ENCODE results near the gene SUB1. TPM values are rescaled to one million over a fixed set of nuclear protein-coding genes. Genes with fewer than 3 reads are reported as not detected.
A peak's percentile ranks its signal among the peaks of the same experiment; 100 is the strongest.

Gene SUB1
- total and polyA plus RNA-seq, 2 donors (not counting 3 experiments of a cell fraction or from before 2014, with no cell fraction given), result 60.1 to 252 TPM

DNA sequence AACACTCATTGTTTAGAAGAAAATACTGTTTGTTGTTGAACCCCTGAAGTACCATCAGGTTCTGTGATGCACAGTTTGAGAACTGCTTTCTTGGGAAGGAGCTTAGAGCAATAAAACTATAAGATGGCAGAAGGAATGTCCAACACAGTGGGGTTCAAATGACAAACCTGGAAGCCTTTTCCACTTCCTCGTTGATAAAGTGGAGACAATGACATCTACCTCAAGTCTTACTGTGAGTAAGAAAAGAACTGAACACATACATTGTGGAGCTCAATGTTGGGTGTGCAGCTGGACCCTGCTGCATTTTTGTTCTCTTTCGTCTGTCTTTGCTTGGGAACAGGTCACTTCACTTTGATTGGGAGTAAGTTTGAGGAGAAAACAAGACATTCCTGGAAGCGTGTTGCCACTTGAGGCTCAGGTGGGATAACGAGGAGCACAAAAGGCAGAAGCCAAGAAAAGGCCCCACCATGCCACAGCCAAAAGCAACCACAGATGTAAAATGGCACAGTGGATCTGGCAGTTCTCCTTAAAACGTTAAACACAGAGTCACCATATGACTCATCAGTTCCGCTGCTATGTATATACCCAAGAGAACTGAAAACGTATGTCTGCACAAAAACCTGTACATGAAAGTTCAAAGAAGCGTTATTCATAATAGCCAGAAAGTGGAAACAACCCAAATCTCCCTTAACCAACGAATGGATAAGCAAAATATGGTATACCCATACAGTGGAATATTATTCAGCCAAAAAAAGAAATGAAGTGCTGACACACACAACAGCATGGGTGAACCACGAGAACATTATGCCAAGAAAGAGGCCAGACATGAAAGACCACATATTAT lies 42.9 kb upstream of the SUB1 start:
- Histone ChIP-seq H4K20me1 (replicated peaks; ENCODE audit: control insufficient read depth, extremely low read depth, insufficient read depth, low read length) (no peaks in the 10 kb centered on the region), H3K4me2 (ENCODE audit: insufficient read depth, low read length) (no peak overlapping the region), H3K9ac (replicated peaks; ENCODE audit: extremely low read depth, insufficient read depth, low read length) (no peak overlapping the region), H3K4me3 (replicated peaks in 1 of 3; ENCODE audit: insufficient read depth in 1 of 3, low read depth in 1 of 3, low read length in 3 of 3) (no peak overlapping the region), H3K36me3 (ENCODE audit: control insufficient read depth in 2 of 2, extremely low read depth in 1 of 2, insufficient read depth in 2 of 2, low read length in 2 of 2) (no peaks in the 10 kb centered on the region), H3K79me2 (ENCODE audit: control insufficient read depth, insufficient read depth, low read length) (no peaks in the 10 kb centered on the region), H3K9me1 (replicated peaks; ENCODE audit: control insufficient read depth, extremely low read depth, insufficient read depth, low read length) (no peaks in the 10 kb centered on the region), H3K4me1 (ENCODE audit: control insufficient read depth, extremely low read depth, insufficient read depth, low read length) (no peaks in the 10 kb centered on the region), H3K9me3 (replicated peaks; ENCODE audit: control insufficient read depth, insufficient read depth, low read length) (no peaks in the 10 kb centered on the region), H3K27me3 (ENCODE audit: control insufficient read depth in 2 of 2, insufficient read depth in 2 of 2, low read length in 2 of 2) (no peaks in the 10 kb centered on the region), H3K27ac (ENCODE audit: insufficient read depth, low read depth, low read length) (no peak overlapping the region), H2AFZ (ENCODE audit: low read depth, low read length) (no peak overlapping the region)
- FAIRE-seq, result no peak
- dilution Hi-C loops (cut with MboI; ENCODE audit: extremely low pct_ligation_motif_present, low sequenced_read_pairs), result no loop called here
- DNase-seq (ENCODE audit: low read depth, low spot score), result no peak
- TF ChIP-seq GATA2 (IDR thresholded peaks at IDR 0.05; ENCODE audit: insufficient read depth, insufficient read length, low read depth, low read length) (no peak), EZH2 (IDR thresholded peaks at IDR 0.05; ENCODE audit: borderline replicate concordance, low read depth, low read length, severe bottlenecking) (no peak), JUN (IDR thresholded peaks at IDR 0.05; ENCODE audit: borderline replicate concordance, insufficient read depth, insufficient read length, low read depth) (peak; percentile 33), POLR2A (IDR thresholded peaks at IDR 0.05; ENCODE audit: low read depth, low read length) (no peak)
- POLR2A ChIA-PET, result no interaction called here
- CTCF ChIA-PET, result interaction anchor here (0.5 kb wide), 1 partner anchor 768 kb away, joined by 3 read pairs; no protein-coding TSS in a partner anchor
- intact Hi-C loops (cut with micrococcal nuclease), result no loop called here
- BruUV-seq (replicated peaks), result no TSS peak

DNA sequence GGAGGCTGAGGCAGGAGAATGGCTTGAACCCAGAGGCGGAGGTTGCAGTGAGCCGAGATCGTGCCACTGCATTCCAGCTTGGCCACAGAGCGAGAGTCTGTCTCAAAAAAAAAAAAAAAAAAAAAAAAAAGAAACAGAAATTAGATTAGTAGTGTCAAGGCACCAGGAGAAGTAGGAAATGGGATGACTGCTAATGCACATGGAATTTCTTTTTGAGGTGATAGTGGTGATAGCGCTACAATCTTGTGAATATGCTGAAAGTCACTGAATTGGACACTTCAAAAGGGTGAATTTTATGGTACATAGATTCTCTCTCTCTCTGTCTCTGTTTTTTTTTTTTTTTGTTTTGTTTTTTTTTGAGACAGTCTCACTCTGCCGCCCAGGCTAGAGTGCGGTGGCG lies 42.1 kb upstream of the SUB1 start:
- no TSS peak for BruUV-seq (replicated peaks)
- dilution Hi-C loops (cut with MboI; ENCODE audit: extremely low pct_ligation_motif_present, low sequenced_read_pairs) (no loop called here), intact Hi-C loops (cut with micrococcal nuclease) (no loop called here)
- POLR2A ChIA-PET, result no interaction called here
- Histone ChIP-seq H3K27me3 (ENCODE audit: control insufficient read depth in 2 of 2, insufficient read depth in 2 of 2, low read length in 2 of 2) (no peaks in the 10 kb centered on the region), H3K4me1 (ENCODE audit: control insufficient read depth, extremely low read depth, insufficient read depth, low read length) (no peaks in the 10 kb centered on the region), H3K9me1 (replicated peaks; ENCODE audit: control insufficient read depth, extremely low read depth, insufficient read depth, low read length) (no peaks in the 10 kb centered on the region), H3K9me3 (replicated peaks; ENCODE audit: control insufficient read depth, insufficient read depth, low read length) (no peaks in the 10 kb centered on the region), H3K4me2 (ENCODE audit: insufficient read depth, low read length) (no peak overlapping the region), H2AFZ (ENCODE audit: low read depth, low read length) (no peak overlapping the region), H3K4me3 (replicated peaks in 1 of 3; ENCODE audit: insufficient read depth in 1 of 3, low read depth in 1 of 3, low read length in 3 of 3) (no peak overlapping the region), H3K9ac (replicated peaks; ENCODE audit: extremely low read depth, insufficient read depth, low read length) (no peak overlapping the region), H4K20me1 (replicated peaks; ENCODE audit: control insufficient read depth, extremely low read depth, insufficient read depth, low read length) (no peaks in the 10 kb centered on the region), H3K79me2 (ENCODE audit: control insufficient read depth, insufficient read depth, low read length) (no peaks in the 10 kb centered on the region), H3K36me3 (ENCODE audit: control insufficient read depth in 2 of 2, extremely low read depth in 1 of 2, insufficient read depth in 2 of 2, low read length in 2 of 2) (no peaks in the 10 kb centered on the region), H3K27ac (ENCODE audit: insufficient read depth, low read depth, low read length) (no peak overlapping the region)
- FAIRE-seq, result no peak
- TF ChIP-seq POLR2A (IDR thresholded peaks at IDR 0.05; ENCODE audit: low read depth, low read length) (no peak), JUN (IDR thresholded peaks at IDR 0.05; ENCODE audit: borderline replicate concordance, insufficient read depth, insufficient read length, low read depth) (no peak), EZH2 (IDR thresholded peaks at IDR 0.05; ENCODE audit: borderline replicate concordance, low read depth, low read length, severe bottlenecking) (no peak), GATA2 (IDR thresholded peaks at IDR 0.05; ENCODE audit: insufficient read depth, insufficient read length, low read depth, low read length) (no peak), FOS (IDR thresholded peaks at IDR 0.05; ENCODE audit: borderline replicate concordance, insufficient read depth, low read length) (no peak), POLR2AphosphoS5 (IDR thresholded peaks at IDR 0.05; ENCODE audit: insufficient read depth, low read depth, low read length) (no peak), MYC (IDR thresholded peaks at IDR 0.05; ENCODE audit: low read depth, low read length) (no peak)
- TF ChIP-seq, protein P1, sequence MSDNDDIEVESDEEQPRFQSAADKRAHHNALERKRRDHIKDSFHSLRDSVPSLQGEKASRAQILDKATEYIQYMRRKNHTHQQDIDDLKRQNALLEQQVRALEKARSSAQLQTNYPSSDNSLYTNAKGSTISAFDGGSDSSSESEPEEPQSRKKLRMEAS (IDR thresholded peaks at IDR 0.05; ENCODE audit: insufficient read depth, insufficient read length), result no peak
- TF ChIP-seq, protein P2, sequence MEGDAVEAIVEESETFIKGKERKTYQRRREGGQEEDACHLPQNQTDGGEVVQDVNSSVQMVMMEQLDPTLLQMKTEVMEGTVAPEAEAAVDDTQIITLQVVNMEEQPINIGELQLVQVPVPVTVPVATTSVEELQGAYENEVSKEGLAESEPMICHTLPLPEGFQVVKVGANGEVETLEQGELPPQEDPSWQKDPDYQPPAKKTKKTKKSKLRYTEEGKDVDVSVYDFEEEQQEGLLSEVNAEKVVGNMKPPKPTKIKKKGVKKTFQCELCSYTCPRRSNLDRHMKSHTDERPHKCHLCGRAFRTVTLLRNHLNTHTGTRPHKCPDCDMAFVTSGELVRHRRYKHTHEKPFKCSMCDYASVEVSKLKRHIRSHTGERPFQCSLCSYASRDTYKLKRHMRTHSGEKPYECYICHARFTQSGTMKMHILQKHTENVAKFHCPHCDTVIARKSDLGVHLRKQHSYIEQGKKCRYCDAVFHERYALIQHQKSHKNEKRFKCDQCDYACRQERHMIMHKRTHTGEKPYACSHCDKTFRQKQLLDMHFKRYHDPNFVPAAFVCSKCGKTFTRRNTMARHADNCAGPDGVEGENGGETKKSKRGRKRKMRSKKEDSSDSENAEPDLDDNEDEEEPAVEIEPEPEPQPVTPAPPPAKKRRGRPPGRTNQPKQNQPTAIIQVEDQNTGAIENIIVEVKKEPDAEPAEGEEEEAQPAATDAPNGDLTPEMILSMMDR (IDR thresholded peaks at IDR 0.05; ENCODE audit: extremely low read depth in 1 of 2, insufficient read depth in 1 of 2, low read depth in 1 of 2, low read length in 2 of 2), result no peak
- DNase-seq (ENCODE audit: low read depth, low spot score), result no peak
- CTCF ChIA-PET, result no interaction called here
